HG02981 (cell line): Measurements from ENCODE around the gene MDM2.
"Not testable (repeated sequence)": the region's sequence is repeated elsewhere in the genome, so short reads cannot be mapped to it uniquely, and the experiment has no call there.

Experiments used
- ATAC-seq: cut with Tn5 transposase; IDR thresholded peaks from one replicate; pipeline ENCODE4 v1.9.1; 2021; ENCODE audit warnings: mild to moderate bottlenecking, moderate library complexity; ENCODE audit not compliant: unreplicated experiment

Gene MDM2

GRCh38 chr12:68785358-68785757 lies 22.6 kb upstream of the MDM2 start:
- ATAC-seq, result no peak

GRCh38 chr12:68785823-68786222 lies 22.2 kb upstream of the MDM2 start:
- ATAC-seq, result no peak

- ATAC-seq, result no peak
These were observed 21.0 kb upstream of the MDM2 start for GRCh38 chr12:68786929-68787328.

GRCh38 chr12:68788554-68789143 lies 19.3 kb upstream of the MDM2 start:
- ATAC-seq, result no peak

GRCh38 chr12:68789144-68789878 lies 18.7 kb upstream of the MDM2 start:
- no peak for ATAC-seq

GRCh38 chr12:68790081-68790951 lies 17.7 kb upstream of the MDM2 start:
- no peak for ATAC-seq

GRCh38 chr12:68790952-68791234 lies 17.1 kb upstream of the MDM2 start:
- no peak for ATAC-seq

- no peak for ATAC-seq
These were observed 16.0 kb upstream of the MDM2 start for GRCh38 chr12:68791897-68792481.

GRCh38 chr12:68792952-68793351 lies 15.0 kb upstream of the MDM2 start:
- ATAC-seq, result peak; percentile 94

GRCh38 chr12:68793436-68793835 lies 14.5 kb upstream of the MDM2 start:
- ATAC-seq, result no peak

GRCh38 chr12:68793975-68794652 lies 13.9 kb upstream of the MDM2 start:
- ATAC-seq, result no peak

GRCh38 chr12:68794653-68795251 lies 13.2 kb upstream of the MDM2 start:
- ATAC-seq, result no peak

GRCh38 chr12:68796399-68796798 lies 11.6 kb upstream of the MDM2 start:
- ATAC-seq, result no peak

GRCh38 chr12:68798882-68799234 lies 9.1 kb upstream of the MDM2 start:
- ATAC-seq, result no peak

GRCh38 chr12:68800294-68800693 lies 7.7 kb upstream of the MDM2 start:
- ATAC-seq, result no peak

- not testable (repeated sequence) for ATAC-seq
These were observed 6.9 kb upstream of the MDM2 start for GRCh38 chr12:68801124-68801523.

- ATAC-seq, result not testable (repeated sequence)
These were observed 5.6 kb upstream of the MDM2 start for GRCh38 chr12:68802372-68802745.

- ATAC-seq, result not testable (repeated sequence)
These were observed 4.9 kb upstream of the MDM2 start for GRCh38 chr12:68802911-68803651.

GRCh38 chr12:68803948-68804656 lies 3.9 kb upstream of the MDM2 start:
- ATAC-seq, result no peak
